IMR-90 (cell line): ENCODE results near the gene SELENOV.

Experiments used
- BHLHE40 ChIP-seq: fragments of 150-350 bp; IDR thresholded peaks from 2 replicates; pipeline ENCODE4 v1.6.1; 2016; ENCODE audit warnings: mild to moderate bottlenecking, low read depth, low read length
- CEBPB ChIP-seq: IDR thresholded peaks from 2 replicates; pipeline ENCODE4 v1.6.1; 2012; ENCODE audit warnings: low read depth, low read length, improper control_type of control experiment
- CHD1 ChIP-seq: IDR thresholded peaks from 2 replicates; pipeline ENCODE4 v1.6.1; 2012; ENCODE audit warnings: low read depth, low read length, improper control_type of control experiment
- POLR2A ChIP-seq: IDR thresholded peaks from 2 replicates; pipeline ENCODE4 v1.6.1; 2012; ENCODE audit warnings: mild to moderate bottlenecking, low read depth, low read length
- RAD21 ChIP-seq: IDR thresholded peaks from 2 replicates; pipeline ENCODE4 v1.6.1; 2012; ENCODE audit warnings: low read length, improper control_type of control experiment
- RCOR1 ChIP-seq: IDR thresholded peaks from 2 replicates; pipeline ENCODE4 v1.6.1; 2012; ENCODE audit warnings: mild to moderate bottlenecking, low read length, improper control_type of control experiment; ENCODE audit not compliant: insufficient replicate concordance
- TF ChIP-seq, protein P1 (sequence below): conservative IDR thresholded peaks from 2 replicates; pipeline ENCODE4 v1.5.1; 2012; ENCODE audit warnings: mild to moderate bottlenecking, low read depth, low read length, improper control_type of control experiment

GRCh38 chr19:39546599-39546998 lies 31.7 kb downstream of the SELENOV start:
- TF ChIP-seq, protein P1, sequence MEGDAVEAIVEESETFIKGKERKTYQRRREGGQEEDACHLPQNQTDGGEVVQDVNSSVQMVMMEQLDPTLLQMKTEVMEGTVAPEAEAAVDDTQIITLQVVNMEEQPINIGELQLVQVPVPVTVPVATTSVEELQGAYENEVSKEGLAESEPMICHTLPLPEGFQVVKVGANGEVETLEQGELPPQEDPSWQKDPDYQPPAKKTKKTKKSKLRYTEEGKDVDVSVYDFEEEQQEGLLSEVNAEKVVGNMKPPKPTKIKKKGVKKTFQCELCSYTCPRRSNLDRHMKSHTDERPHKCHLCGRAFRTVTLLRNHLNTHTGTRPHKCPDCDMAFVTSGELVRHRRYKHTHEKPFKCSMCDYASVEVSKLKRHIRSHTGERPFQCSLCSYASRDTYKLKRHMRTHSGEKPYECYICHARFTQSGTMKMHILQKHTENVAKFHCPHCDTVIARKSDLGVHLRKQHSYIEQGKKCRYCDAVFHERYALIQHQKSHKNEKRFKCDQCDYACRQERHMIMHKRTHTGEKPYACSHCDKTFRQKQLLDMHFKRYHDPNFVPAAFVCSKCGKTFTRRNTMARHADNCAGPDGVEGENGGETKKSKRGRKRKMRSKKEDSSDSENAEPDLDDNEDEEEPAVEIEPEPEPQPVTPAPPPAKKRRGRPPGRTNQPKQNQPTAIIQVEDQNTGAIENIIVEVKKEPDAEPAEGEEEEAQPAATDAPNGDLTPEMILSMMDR: no peak
- TF ChIP-seq CEBPB: no peak
- TF ChIP-seq POLR2A: no peak
- no peak for TF ChIP-seq CHD1
- no peak for TF ChIP-seq BHLHE40
- TF ChIP-seq RAD21: no peak
- no peak for TF ChIP-seq RCOR1
